Gastrocnemius medialis (tissue), 4 donors: ENCODE data around the gene EXD3. TPM values are rescaled to one million over a fixed set of nuclear protein-coding genes. Genes with fewer than 3 reads are reported as not detected.

Source experiments
- ATAC-seq, 2 donors: fragments of 150-250 bp; one replicate each; pipeline ENCODE4 v1.9.1; 2016
- DNase-seq, 2 donors: peaks; one replicate each; pipeline ENCODE4 v3.0.0-alpha.2; 2019
- H3K27ac ChIP-seq, 4 donors: fragments of 200-600 bp; sonication (generic); 1 replicate in 1 of 4; 2 replicates in 3 of 4; pipeline ENCODE4 v1.5.1; 2016 to 2018; ENCODE audit warnings: mild to moderate bottlenecking in 2 of 4, moderate library complexity in 1 of 4
- H3K27me3 ChIP-seq, 3 donors: fragments of 200-600 bp; sonication (generic) in 2 of 3; 1 replicate in 1 of 3; 2 replicates in 2 of 3; pipeline versions ENCODE4 v1.5.1 to v1.6.0; 2016 to 2019; ENCODE audit warnings: mild to moderate bottlenecking in 1 of 3, moderate library complexity in 1 of 3
- H3K36me3 ChIP-seq, 2 donors: fragments of 200-600 bp; sonication (generic) in 1 of 2; one replicate each; pipeline ENCODE4 v1.5.1; 2017 to 2018
- H3K4me1 ChIP-seq, 2 donors: fragments of 200-600 bp; sonication (generic) in 1 of 2; one replicate each; pipeline ENCODE4 v1.5.1; 2016 to 2017; ENCODE audit warnings: mild to moderate bottlenecking in 2 of 2
- H3K4me3 ChIP-seq, 4 donors: fragments of 200-600 bp; sonication (generic) in 3 of 4; 1 replicate in 1 of 4; 2 replicates in 3 of 4; pipeline ENCODE4 v1.5.1; 2016 to 2019; ENCODE audit warnings: mild to moderate bottlenecking in 2 of 4
- H3K9me3 ChIP-seq, 3 donors: fragments of 200-600 bp; sonication (generic) in 2 of 3; 1 replicate in 1 of 3; 2 replicates in 2 of 3; pipeline ENCODE4 v1.5.1; 2016 to 2019
- CTCF ChIP-seq, 5 experiments: fragments of 450-650 bp in 3 of 5; fragments of 200-600 bp in 2 of 5; sonication (generic) in 2 of 5; IDR thresholded peaks in 4 of 5; conservative IDR thresholded peaks in 1 of 5; 1 replicate in 4 of 5; 2 replicates in 1 of 5; pipeline ENCODE4 v1.5.1; 2016 to 2019; ENCODE audit warnings: antibody characterized with exemption in 5 of 5, mild to moderate bottlenecking in 3 of 5, moderate library complexity in 3 of 5
- POLR2A ChIP-seq, 2 donors: fragments of 450-650 bp; IDR thresholded peaks; one replicate each; pipeline ENCODE4 v1.6.1; 2017; ENCODE audit warnings: antibody characterized with exemption in 2 of 2, mild to moderate bottlenecking in 2 of 2, moderate library complexity in 2 of 2
- in situ Hi-C, 4 donors: fragments of 200-750 bp; cut with MboI; loops; one replicate each; pipeline versions ENCODE4 v1.15.0 to v1.8.0; 2017; ENCODE audit warnings: low sequenced_read_pairs in 4 of 4
- intact Hi-C: fragments of 100-400 bp; cut with DNase I; formaldehyde crosslinking; loops from one replicate; pipeline ENCODE4 v1.15.1; 2023; ENCODE audit warnings: low total_unique reads
- total RNA-seq, 4 donors: library from RNA; depleted of rRNA; stranded (reverse); fragments of >200 nt; gene quantifications; one replicate each; pipeline versions ENCODE4 v1.1.0 to v1.2.3, GENCODE V29; 2016

The EXD3 gene
- total RNA-seq, 4 donors from 2014 or later: 4.8 to 12.5 (median 6.4) TPM

GRCh38 chr9:137369061-137369787 is 53.7 kb downstream of the EXD3 start:
- in situ Hi-C loops (no loop called here), intact Hi-C loops (no loop called here)
- H3K27ac ChIP-seq: peak overlapping the region in 1 of 4 donors; percentile 41
- DNase-seq (no peak), ATAC-seq (no peak)
- H3K4me1 ChIP-seq: no peaks in the 10 kb centered on the region
- H3K9me3 ChIP-seq: no peaks in the 10 kb centered on the region
- H3K4me3 ChIP-seq: no peak overlapping the region
- no peaks in the 10 kb centered on the region for H3K36me3 ChIP-seq
- H3K27me3 ChIP-seq: no peaks in the 10 kb centered on the region
- no peak for TF ChIP-seq POLR2A (IDR thresholded peaks at IDR 0.05)

- Histone ChIP-seq H3K36me3 (no peaks in the 10 kb centered on the region), H3K4me1 (no peaks in the 10 kb centered on the region), H3K4me3 (no peak overlapping the region), H3K27me3 (no peaks in the 10 kb centered on the region), H3K9me3 (no peaks in the 10 kb centered on the region), H3K27ac (peak overlapping the region in 1 of 4 donors; percentile 41)
- in situ Hi-C loops (no loop called here), intact Hi-C loops (no loop called here)
- no peak for DNase-seq
- TF ChIP-seq POLR2A (IDR thresholded peaks at IDR 0.05): no peak
- TF ChIP-seq CTCF (IDR thresholded peaks at IDR 0.05 in 4 of 5, conservative IDR thresholded peaks at IDR 0.05 in 1 of 5): no peak
- ATAC-seq: no peak
Observed at GRCh38 chr9:137368431-137369035, 54.4 kb downstream of the EXD3 start.

- no peaks in the 10 kb centered on the region for H3K9me3 ChIP-seq
- in situ Hi-C loops (no loop called here), intact Hi-C loops (no loop called here)
- no peak for DNase-seq
- peak overlapping the region in 1 of 4 donors; percentile 41 for H3K27ac ChIP-seq
- TF ChIP-seq POLR2A (IDR thresholded peaks at IDR 0.05) (no peak), CTCF (IDR thresholded peaks at IDR 0.05 in 4 of 5, conservative IDR thresholded peaks at IDR 0.05 in 1 of 5) (no peak)
- no peaks in the 10 kb centered on the region for H3K36me3 ChIP-seq
- no peak overlapping the region for H3K4me3 ChIP-seq
- no peak for ATAC-seq
- H3K4me1 ChIP-seq: no peaks in the 10 kb centered on the region
- H3K27me3 ChIP-seq: no peaks in the 10 kb centered on the region
Observed at GRCh38 chr9:137367506-137368430, 55.2 kb downstream of the EXD3 start.

GRCh38 chr9:137366891-137367381 is 56.0 kb downstream of the EXD3 start:
- Histone ChIP-seq H3K27me3 (no peaks in the 10 kb centered on the region), H3K4me3 (no peak overlapping the region), H3K27ac (no peak overlapping the region), H3K4me1 (no peaks in the 10 kb centered on the region), H3K36me3 (no peaks in the 10 kb centered on the region), H3K9me3 (no peaks in the 10 kb centered on the region)
- no peak for ATAC-seq
- no peak for DNase-seq
- TF ChIP-seq CTCF (IDR thresholded peaks at IDR 0.05 in 4 of 5, conservative IDR thresholded peaks at IDR 0.05 in 1 of 5): no peak
- TF ChIP-seq POLR2A (IDR thresholded peaks at IDR 0.05): no peak
- intact Hi-C loops: no loop called here
- in situ Hi-C loops: no loop called here

GRCh38 chr9:137366445-137366810 is 56.5 kb downstream of the EXD3 start:
- in situ Hi-C loops: no loop called here
- Histone ChIP-seq H3K4me3 (no peak overlapping the region), H3K27me3 (no peaks in the 10 kb centered on the region), H3K9me3 (no peaks in the 10 kb centered on the region), H3K4me1 (no peaks in the 10 kb centered on the region), H3K27ac (no peak overlapping the region), H3K36me3 (no peaks in the 10 kb centered on the region)
- no peak for ATAC-seq
- TF ChIP-seq POLR2A (IDR thresholded peaks at IDR 0.05) (no peak), CTCF (IDR thresholded peaks at IDR 0.05 in 4 of 5, conservative IDR thresholded peaks at IDR 0.05 in 1 of 5) (no peak)
- no peak for DNase-seq
- intact Hi-C loops: no loop called here
